Mucosa of descending colon (tissue), 3 donors: Measurements from ENCODE around the gene PCK2. TPM values are rescaled to one million over a fixed set of nuclear protein-coding genes. Genes with fewer than 3 reads are reported as not detected.

Source experiments
- ATAC-seq: fragments of 200-7000 bp; cut with Tn5 transposase; one replicate; pipeline ENCODE4 v1.9.1; 2020; ENCODE audit warnings: mild to moderate bottlenecking, moderate library complexity
- DNase-seq, 3 donors: peaks; one replicate each; pipeline ENCODE4 v3.0.0-alpha.2; 2020
- H3K36me3 ChIP-seq: fragments of 200-600 bp; one replicate; pipeline ENCODE4 v1.8.0; 2021; ENCODE audit warnings: low read depth, mild to moderate bottlenecking
- H3K4me1 ChIP-seq: fragments of 200-600 bp; one replicate; pipeline ENCODE4 v1.8.0; 2021; ENCODE audit warnings: low read depth, mild to moderate bottlenecking
- H3K4me3 ChIP-seq: fragments of 200-600 bp; one replicate; pipeline ENCODE4 v1.8.0; 2021; ENCODE audit warnings: mild to moderate bottlenecking
- H3K9me3 ChIP-seq: fragments of 200-600 bp; one replicate; pipeline ENCODE4 v1.8.0; 2021; ENCODE audit warnings: mild to moderate bottlenecking
- intact Hi-C, 2 donors: fragments of 100-400 bp; cut with DNase I in 1 of 2; cut with micrococcal nuclease in 1 of 2; formaldehyde crosslinking; loops; one replicate each; pipeline versions ENCODE4 v1.11.0 to v1.11.1; 2022; cut with DNase I, micrococcal nuclease
- total RNA-seq, 3 donors: library from RNA; stranded (reverse); fragmentation: NEBNext Ultra II Directional in 2 of 3; extraction: Animal tissue kit (Norgen Biotek cat#: 25700) in 2 of 3; gene quantifications; one replicate each; pipeline versions ENCODE4 v1.2.1 to v1.2.4, GENCODE V29; 2021 to 2023
- TF ChIP-seq, protein P1 (sequence below): fragments of 200-600 bp; IDR thresholded peaks from one replicate; pipeline ENCODE4 v1.8.0; 2022; ENCODE audit warnings: antibody characterized with exemption, mild to moderate bottlenecking
- donor health status: DM: no; HTN: no; CAD: no; lungs with moderate emphysema.
- donor health status: DM: no; HTN: no; CAD: no.
- donor health status: DM: no; HTN: yes; CAD: no.

The PCK2 gene
- total RNA-seq, 3 donors from 2014 or later = 64.7 to 150 (median 150) TPM

DNA sequence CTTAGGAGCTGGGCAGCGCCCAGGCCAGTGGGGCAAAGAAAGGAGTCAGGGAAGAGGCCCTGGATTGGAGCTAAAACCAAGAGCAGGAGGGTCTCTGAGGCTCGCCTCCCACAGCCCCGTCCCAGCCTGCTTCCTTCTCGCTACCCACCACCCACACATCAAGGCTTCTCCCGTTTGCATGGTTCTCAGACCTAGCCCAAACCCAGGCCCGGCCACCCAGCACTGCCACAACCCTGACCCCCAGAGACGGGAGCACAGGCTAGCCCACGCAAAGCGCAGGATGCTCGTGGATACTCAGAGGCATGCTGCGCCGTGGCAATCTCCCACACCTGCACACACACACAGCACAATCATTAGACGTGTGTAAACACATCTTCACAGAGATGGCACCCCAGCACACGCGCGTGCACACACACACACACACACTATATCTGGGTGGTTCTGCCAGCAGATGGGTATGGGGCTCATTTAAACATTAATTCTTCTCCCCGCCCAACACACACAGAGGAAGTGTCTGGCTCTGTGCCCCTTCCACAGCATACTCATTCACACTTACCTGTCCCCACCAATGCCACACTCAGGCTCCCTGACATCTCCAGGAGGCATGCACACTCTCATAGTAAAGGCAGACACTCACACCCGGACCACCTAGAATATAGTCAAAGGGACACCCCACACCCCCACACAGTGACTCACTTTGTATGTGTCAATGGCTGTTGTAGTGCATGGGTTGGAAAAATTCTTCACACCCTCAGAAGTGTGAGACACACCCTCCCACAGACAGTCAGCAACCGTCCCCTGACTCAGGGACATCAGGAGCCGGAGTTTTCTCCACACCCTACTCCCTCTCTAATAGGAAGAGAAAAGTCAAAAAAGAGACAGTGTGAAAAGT lies 41.2 kb upstream of the PCK2 start:
- H3K36me3 ChIP-seq = no peaks in the 10 kb centered on the region
- no peaks in the 10 kb centered on the region for H3K9me3 ChIP-seq
- H3K4me3 ChIP-seq = no peak overlapping the region
- peak in 1 of 3 donors; percentile 14 for DNase-seq
- peaks cover 9% of the 10 kb centered on the region for H3K4me1 ChIP-seq
- no peak for ATAC-seq
- TF ChIP-seq, protein P1, sequence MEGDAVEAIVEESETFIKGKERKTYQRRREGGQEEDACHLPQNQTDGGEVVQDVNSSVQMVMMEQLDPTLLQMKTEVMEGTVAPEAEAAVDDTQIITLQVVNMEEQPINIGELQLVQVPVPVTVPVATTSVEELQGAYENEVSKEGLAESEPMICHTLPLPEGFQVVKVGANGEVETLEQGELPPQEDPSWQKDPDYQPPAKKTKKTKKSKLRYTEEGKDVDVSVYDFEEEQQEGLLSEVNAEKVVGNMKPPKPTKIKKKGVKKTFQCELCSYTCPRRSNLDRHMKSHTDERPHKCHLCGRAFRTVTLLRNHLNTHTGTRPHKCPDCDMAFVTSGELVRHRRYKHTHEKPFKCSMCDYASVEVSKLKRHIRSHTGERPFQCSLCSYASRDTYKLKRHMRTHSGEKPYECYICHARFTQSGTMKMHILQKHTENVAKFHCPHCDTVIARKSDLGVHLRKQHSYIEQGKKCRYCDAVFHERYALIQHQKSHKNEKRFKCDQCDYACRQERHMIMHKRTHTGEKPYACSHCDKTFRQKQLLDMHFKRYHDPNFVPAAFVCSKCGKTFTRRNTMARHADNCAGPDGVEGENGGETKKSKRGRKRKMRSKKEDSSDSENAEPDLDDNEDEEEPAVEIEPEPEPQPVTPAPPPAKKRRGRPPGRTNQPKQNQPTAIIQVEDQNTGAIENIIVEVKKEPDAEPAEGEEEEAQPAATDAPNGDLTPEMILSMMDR = no peak
- intact Hi-C loops = loop anchor here in 1 of 2 donors (10.0 kb wide), 1 partner anchor 52 kb away; no protein-coding TSS in a partner anchor

DNA sequence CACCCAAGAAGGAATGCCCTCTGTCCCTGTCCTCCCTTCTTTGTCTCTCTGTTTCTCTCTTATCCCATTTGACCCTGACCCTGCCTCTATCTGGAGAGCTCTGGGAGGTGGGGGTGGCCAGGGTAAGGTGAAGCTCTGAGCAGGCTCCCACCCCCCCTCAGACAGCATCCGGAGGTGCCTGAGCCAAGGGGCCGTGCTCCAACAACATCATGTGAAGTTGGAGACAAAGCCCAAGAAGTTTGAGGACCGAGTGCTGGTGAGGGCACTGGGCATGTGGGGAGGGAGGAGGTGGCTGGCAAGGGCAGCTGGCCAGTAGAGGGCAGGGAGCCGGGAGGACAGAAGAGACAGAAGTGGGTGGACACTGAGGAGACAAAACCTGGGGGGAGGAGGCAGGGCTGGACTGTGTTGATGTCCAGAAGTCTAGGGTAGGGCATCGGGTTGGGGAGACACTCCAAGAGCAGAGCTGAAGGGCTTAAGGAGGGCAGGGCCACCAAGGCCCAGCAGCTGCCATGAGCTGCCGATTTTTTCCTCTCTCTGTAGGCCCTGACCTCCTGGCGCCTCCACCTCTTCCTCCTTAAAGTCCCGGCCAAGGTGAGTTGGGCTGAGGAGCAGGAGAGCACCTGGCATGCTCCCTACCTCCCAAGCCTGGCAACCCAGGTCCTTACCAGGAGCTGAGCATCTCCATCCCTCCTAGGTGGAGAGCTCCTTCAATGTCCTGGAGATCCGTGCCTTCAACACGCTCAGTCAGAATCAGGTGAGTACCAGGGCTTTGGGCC lies 40.4 kb upstream of the PCK2 start:
- H3K36me3 ChIP-seq = no peaks in the 10 kb centered on the region
- H3K4me3 ChIP-seq = no peak overlapping the region
- no peaks in the 10 kb centered on the region for H3K9me3 ChIP-seq
- peak in 1 of 3 donors; percentile 22 for DNase-seq
- H3K4me1 ChIP-seq = peaks cover 11% of the 10 kb centered on the region
- TF ChIP-seq, protein P1 = no peak
- ATAC-seq = no peak
- intact Hi-C loops = loop anchor here in 1 of 2 donors (10.0 kb wide), 1 partner anchor 51 kb away; no protein-coding TSS in a partner anchor

DNA sequence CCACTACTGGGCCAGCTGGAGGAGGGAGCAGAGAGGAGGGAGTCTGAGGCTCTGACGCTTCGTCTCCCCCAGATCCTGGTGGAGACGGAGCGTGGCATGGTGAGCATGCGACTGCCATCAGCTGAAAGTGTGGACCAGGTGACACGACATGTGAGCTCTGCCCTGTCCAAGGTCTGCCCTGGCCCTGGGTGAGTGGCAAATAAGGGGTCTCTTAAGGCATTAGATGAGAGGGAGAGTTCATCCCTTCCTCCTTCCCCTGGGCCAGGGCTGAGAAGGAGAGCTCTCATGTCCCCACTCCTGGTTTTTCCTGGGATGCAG lies 39.8 kb upstream of the PCK2 start:
- Histone ChIP-seq H3K9me3 (no peaks in the 10 kb centered on the region), H3K4me3 (no peak overlapping the region), H3K4me1 (peaks cover 11% of the 10 kb centered on the region), H3K36me3 (no peaks in the 10 kb centered on the region)
- intact Hi-C loops = loop anchor here in 1 of 2 donors (10.0 kb wide), 1 partner anchor 51 kb away; no protein-coding TSS in a partner anchor
- ATAC-seq = no peak
- TF ChIP-seq, protein P1 = no peak
- DNase-seq = no peak

DNA sequence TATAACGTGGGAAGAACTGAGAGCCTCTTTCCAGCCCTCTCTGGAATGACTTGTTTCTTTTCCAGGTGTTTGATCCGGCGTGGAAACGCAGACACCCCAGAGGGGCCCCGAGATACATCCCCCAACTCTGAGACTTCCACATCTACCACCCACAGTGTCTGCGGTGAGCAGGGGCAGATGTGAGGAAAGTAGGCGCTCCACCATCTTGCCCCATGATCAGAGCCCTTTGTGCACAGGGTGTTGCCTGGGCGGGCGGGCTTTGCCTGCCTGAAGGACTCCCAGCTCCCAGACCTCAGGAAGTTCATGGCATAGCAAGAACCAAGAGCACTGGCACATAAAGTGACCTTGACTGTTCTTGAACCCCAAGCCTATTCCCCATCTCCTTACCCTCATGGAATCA lies 39.5 kb upstream of the PCK2 start:
- no peak overlapping the region for H3K4me3 ChIP-seq
- intact Hi-C loops = loop anchor here in 1 of 2 donors (10.0 kb wide), 1 partner anchor 50 kb away; no protein-coding TSS in a partner anchor
- TF ChIP-seq, protein P1 = no peak
- ATAC-seq (no peak), DNase-seq (no peak)
- H3K9me3 ChIP-seq = no peaks in the 10 kb centered on the region
- peaks cover 11% of the 10 kb centered on the region for H3K4me1 ChIP-seq
- H3K36me3 ChIP-seq = no peaks in the 10 kb centered on the region

DNA sequence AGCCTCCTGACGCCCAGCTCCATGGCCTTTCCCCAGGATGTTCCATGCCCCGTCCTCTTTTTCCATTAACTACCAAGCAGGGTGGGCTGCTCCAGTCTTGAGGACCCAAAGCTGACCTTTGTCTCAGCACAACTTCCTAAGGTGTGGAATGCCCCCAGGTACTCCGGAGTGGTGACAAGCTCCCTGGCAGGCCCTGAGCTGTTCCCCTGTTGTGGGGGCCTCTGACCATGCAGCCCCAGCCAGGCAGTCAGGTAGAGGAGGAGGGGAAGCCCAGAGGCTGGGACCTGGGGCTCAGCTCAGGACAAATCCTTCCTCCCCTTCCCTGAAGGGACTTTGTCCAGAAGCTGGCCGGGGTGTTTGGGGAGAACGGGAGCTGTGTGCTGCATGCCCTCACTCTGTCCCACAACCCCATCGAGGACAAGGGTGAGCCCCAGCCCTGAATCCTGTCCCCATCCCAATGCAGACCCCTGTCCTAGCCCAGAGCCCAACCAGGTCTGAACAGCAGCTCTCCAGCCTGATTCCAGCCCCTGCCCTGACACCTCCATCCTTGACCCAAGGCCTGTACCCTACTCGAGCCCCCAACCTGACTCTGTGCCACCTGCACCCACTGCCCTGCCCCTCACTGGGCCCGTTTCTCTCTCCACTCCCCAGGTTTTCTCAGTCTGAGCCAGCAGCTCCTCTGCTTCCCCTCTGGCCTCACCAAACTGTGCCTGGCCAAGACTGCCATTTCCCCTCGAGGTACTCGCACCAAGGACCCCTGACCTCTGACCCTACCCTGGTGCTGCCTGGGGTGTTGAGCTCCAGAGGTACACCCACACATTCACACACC lies 37.9 kb upstream of the PCK2 start:
- TF ChIP-seq, protein P1 = no peak
- Histone ChIP-seq H3K36me3 (no peaks in the 10 kb centered on the region), H3K9me3 (no peaks in the 10 kb centered on the region), H3K4me3 (no peak overlapping the region), H3K4me1 (peaks cover 11% of the 10 kb centered on the region)
- DNase-seq (peak in 1 of 3 donors; percentile 16), ATAC-seq (no peak)
- intact Hi-C loops = loop anchor here in 1 of 2 donors (10.0 kb wide), 1 partner anchor 49 kb away; no protein-coding TSS in a partner anchor
